Endothelial cell of umbilical vein (primary cell): Measurements from ENCODE around the gene GIPC1. TPM values are rescaled to one million over a fixed set of nuclear protein-coding genes. Genes with fewer than 3 reads are reported as not detected.

Experiments used
- BruUV-seq: library from RNA; stranded (reverse); fragments of 400-500 nt; replicated peaks from 2 replicates; lab custom pipeline; 2021; lab: Mats Ljungman, UMichigan
- CTCF ChIA-PET: fragments of 300-600, 350-600 bp; sonication (Branson Sonifier 250); formaldehyde crosslinking; loops from one replicate; lab custom pipeline; 2021; ENCODE audit warnings: antibody characterized with exemption, inconsistent platforms; lab: Charles Lee
- POLR2A ChIA-PET: fragments of 300-600, 350-600 bp; sonication (Branson Sonifier 250); formaldehyde crosslinking; loops from one replicate; lab custom pipeline; 2021; ENCODE audit warnings: antibody characterized with exemption, inconsistent platforms; lab: Charles Lee
- DNase-seq: peaks from one replicate; pipeline ENCODE4 v3.0.0-alpha.2; 2011; ENCODE audit warnings: low read depth, low spot score
- FAIRE-seq: peaks from 2 replicates; lab custom pipeline; 2011; peaks lifted over from hg19 to GRCh38; lab: Jason Lieb, UNC
- H2AFZ ChIP-seq: 2 replicates; pipeline ENCODE4 v1.6.0; 2012; ENCODE audit warnings: low read depth, low read length, control low read depth, inconsistent platforms
- H3K27ac ChIP-seq: 2 replicates; pipeline ENCODE4 v1.5.1; 2011; ENCODE audit warnings: low read depth, mild to moderate bottlenecking, control low read depth, low read length, moderate library complexity; ENCODE audit not compliant: insufficient read depth
- H3K27me3 ChIP-seq, 2 experiments: 2 replicates each; pipeline versions ENCODE4 v1.6.0 to v1.6.1; 2011; ENCODE audit warnings: low read length in 2 of 2, mixed read lengths in 1 of 2; ENCODE audit not compliant: control insufficient read depth in 2 of 2, insufficient read depth in 2 of 2
- H3K36me3 ChIP-seq, 2 experiments: 2 replicates in 1 of 2; 3 replicates in 1 of 2; pipeline ENCODE4 v1.5.1; 2011; ENCODE audit warnings: low read length in 2 of 2, mild to moderate bottlenecking in 1 of 2, moderate library complexity in 1 of 2; ENCODE audit not compliant: control insufficient read depth in 2 of 2, insufficient read depth in 2 of 2; ENCODE audit errors: extremely low read depth in 1 of 2
- H3K4me1 ChIP-seq: 3 replicates; pipeline ENCODE4 v1.5.1; 2011; ENCODE audit warnings: mild to moderate bottlenecking, low read length; ENCODE audit not compliant: control insufficient read depth, insufficient read depth; ENCODE audit errors: extremely low read depth
- H3K4me2 ChIP-seq: 2 replicates; pipeline ENCODE4 v1.6.1; 2011; ENCODE audit warnings: low read length, control low read depth, mixed read lengths; ENCODE audit not compliant: insufficient read depth
- H3K4me3 ChIP-seq, 3 experiments: fragments of 200-600 bp in 1 of 3; sonication (generic), shearing (Covaris generic) in 1 of 3; replicated peaks in 1 of 3; 2 replicates each; pipeline ENCODE4 v1.5.1; 2011 to 2016; ENCODE audit warnings: control low read depth in 3 of 3, low read length in 3 of 3, mild to moderate bottlenecking in 2 of 3, inconsistent platforms in 1 of 3, low read depth in 1 of 3, moderate library complexity in 1 of 3; ENCODE audit not compliant: insufficient read depth in 1 of 3
- H3K79me2 ChIP-seq: 2 replicates; pipeline ENCODE4 v1.6.0; 2012; ENCODE audit warnings: low read length, inconsistent platforms; ENCODE audit not compliant: control insufficient read depth, insufficient read depth
- H3K9ac ChIP-seq: replicated peaks from 2 replicates; pipeline ENCODE3; 2011; ENCODE audit warnings: low read length, control low read depth; ENCODE audit not compliant: insufficient read depth; ENCODE audit errors: extremely low read depth
- H3K9me1 ChIP-seq: replicated peaks from 3 replicates; pipeline ENCODE4 v1.6.0; 2011; ENCODE audit warnings: mild to moderate bottlenecking, low read length; ENCODE audit not compliant: control insufficient read depth, insufficient read depth; ENCODE audit errors: extremely low read depth
- H3K9me3 ChIP-seq: replicated peaks from 2 replicates; pipeline ENCODE4 v1.5.1; 2012; ENCODE audit warnings: low read length, inconsistent platforms; ENCODE audit not compliant: control insufficient read depth, insufficient read depth
- H4K20me1 ChIP-seq: replicated peaks from 2 replicates; pipeline ENCODE3; 2011; ENCODE audit warnings: mild to moderate bottlenecking, low read length; ENCODE audit not compliant: control insufficient read depth, insufficient read depth; ENCODE audit errors: extremely low read depth
- EZH2 ChIP-seq: IDR thresholded peaks from 2 replicates; pipeline ENCODE4 v1.6.1; 2012; ENCODE audit warnings: borderline replicate concordance, low read depth, mild to moderate bottlenecking, moderate library complexity, low read length, inconsistent platforms; ENCODE audit not compliant: severe bottlenecking
- FOS ChIP-seq: IDR thresholded peaks from 2 replicates; pipeline ENCODE4 v1.6.1; 2011; ENCODE audit warnings: mild to moderate bottlenecking, low read length, moderate library complexity, borderline replicate concordance; ENCODE audit not compliant: insufficient read depth
- GATA2 ChIP-seq: IDR thresholded peaks from 2 replicates; pipeline ENCODE4 v1.7.0; 2011; ENCODE audit warnings: low read depth, mild to moderate bottlenecking, moderate library complexity, mixed read lengths, low read length; ENCODE audit not compliant: insufficient read length, insufficient read depth
- JUN ChIP-seq: IDR thresholded peaks from 2 replicates; pipeline ENCODE4 v1.6.1; 2011; ENCODE audit warnings: borderline replicate concordance, low read depth; ENCODE audit not compliant: insufficient read length, insufficient read depth
- MYC ChIP-seq: IDR thresholded peaks from one replicate; pipeline ENCODE4 v1.6.1; 2011; ENCODE audit warnings: mild to moderate bottlenecking, low read depth, low read length
- POLR2A ChIP-seq: IDR thresholded peaks from 2 replicates; pipeline ENCODE4 v1.6.1; 2012; ENCODE audit warnings: low read depth, mild to moderate bottlenecking, control low read depth, low read length
- POLR2AphosphoS5 ChIP-seq: IDR thresholded peaks from 2 replicates; pipeline ENCODE4 v1.6.1; 2012; ENCODE audit warnings: low read depth, mild to moderate bottlenecking, control low read depth, low read length, moderate library complexity; ENCODE audit not compliant: insufficient read depth
- dilution Hi-C: fragments of 300-500 bp; cut with MboI; formaldehyde crosslinking; loops from one replicate; pipeline ENCODE4 v1.15.0; 2019; ENCODE audit warnings: low sequenced_read_pairs; ENCODE audit not compliant: extremely low pct_ligation_motif_present
- intact Hi-C: fragments of 100-400 bp; cut with micrococcal nuclease; formaldehyde crosslinking; loops from one replicate; pipeline ENCODE4 v1.10.0; 2022
- polyA plus RNA-seq, 4 experiments: library from polyadenylated mRNA; depleted of rRNA in 3 of 4; stranded (reverse) in 3 of 4; unstranded in 1 of 4; fragments of >200 nt; gene quantifications; 2 replicates each; pipeline versions ENCODE4 v1.2.1 to v1.2.3, GENCODE V29; 2011 to 2012; ENCODE audit warnings: missing spikeins in 1 of 4
- total RNA-seq: library from RNA; stranded (reverse); gene quantifications from 2 replicates; pipeline ENCODE4 v1.2.3, GENCODE V29; 2021
- TF ChIP-seq, protein P1 (sequence below): IDR thresholded peaks from 2 replicates; pipeline ENCODE4 v1.6.1; 2011; ENCODE audit not compliant: insufficient read depth, insufficient read length
- TF ChIP-seq, protein P2 (sequence below), 2 donors: IDR thresholded peaks; 1 replicate in 1 of 2; 2 replicates in 1 of 2; pipeline ENCODE4 v1.5.1; 2011; ENCODE audit warnings: low read length in 2 of 2, mild to moderate bottlenecking in 2 of 2, moderate library complexity in 2 of 2, control low read depth in 1 of 2, inconsistent platforms in 1 of 2, low read depth in 1 of 2; ENCODE audit not compliant: insufficient read depth in 1 of 2; ENCODE audit errors: extremely low read depth in 1 of 2

GIPC1 gene
- total and polyA plus RNA-seq, 2 donors (not counting 3 experiments of a cell fraction or from before 2014, with no cell fraction given) = 108 to 141 TPM

- Histone ChIP-seq H2AFZ (no peak overlapping the region), H3K9me1 (no peaks in the 10 kb centered on the region), H3K9me3 (no peaks in the 10 kb centered on the region), H3K4me3 (no peak overlapping the region), H3K4me2 (no peak overlapping the region), H3K27ac (no peak overlapping the region), H3K36me3 (peaks cover 0 to 1% of the 10 kb centered on the region in 2 experiments), H3K27me3 (no peaks in the 10 kb centered on the region), H3K9ac (no peak overlapping the region), H3K79me2 (no peaks in the 10 kb centered on the region), H3K4me1 (no peaks in the 10 kb centered on the region), H4K20me1 (no peaks in the 10 kb centered on the region)
- no peak for FAIRE-seq
- no peak for DNase-seq
- intact Hi-C loops (no loop called here), dilution Hi-C loops (no loop called here)
- TF ChIP-seq, protein P1, sequence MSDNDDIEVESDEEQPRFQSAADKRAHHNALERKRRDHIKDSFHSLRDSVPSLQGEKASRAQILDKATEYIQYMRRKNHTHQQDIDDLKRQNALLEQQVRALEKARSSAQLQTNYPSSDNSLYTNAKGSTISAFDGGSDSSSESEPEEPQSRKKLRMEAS = no peak
- TF ChIP-seq FOS (no peak), POLR2A (no peak), JUN (no peak), EZH2 (no peak), POLR2AphosphoS5 (no peak), GATA2 (no peak), MYC (no peak)
- TF ChIP-seq, protein P2, sequence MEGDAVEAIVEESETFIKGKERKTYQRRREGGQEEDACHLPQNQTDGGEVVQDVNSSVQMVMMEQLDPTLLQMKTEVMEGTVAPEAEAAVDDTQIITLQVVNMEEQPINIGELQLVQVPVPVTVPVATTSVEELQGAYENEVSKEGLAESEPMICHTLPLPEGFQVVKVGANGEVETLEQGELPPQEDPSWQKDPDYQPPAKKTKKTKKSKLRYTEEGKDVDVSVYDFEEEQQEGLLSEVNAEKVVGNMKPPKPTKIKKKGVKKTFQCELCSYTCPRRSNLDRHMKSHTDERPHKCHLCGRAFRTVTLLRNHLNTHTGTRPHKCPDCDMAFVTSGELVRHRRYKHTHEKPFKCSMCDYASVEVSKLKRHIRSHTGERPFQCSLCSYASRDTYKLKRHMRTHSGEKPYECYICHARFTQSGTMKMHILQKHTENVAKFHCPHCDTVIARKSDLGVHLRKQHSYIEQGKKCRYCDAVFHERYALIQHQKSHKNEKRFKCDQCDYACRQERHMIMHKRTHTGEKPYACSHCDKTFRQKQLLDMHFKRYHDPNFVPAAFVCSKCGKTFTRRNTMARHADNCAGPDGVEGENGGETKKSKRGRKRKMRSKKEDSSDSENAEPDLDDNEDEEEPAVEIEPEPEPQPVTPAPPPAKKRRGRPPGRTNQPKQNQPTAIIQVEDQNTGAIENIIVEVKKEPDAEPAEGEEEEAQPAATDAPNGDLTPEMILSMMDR (IDR thresholded peaks at IDR 0.05; ENCODE audit: extremely low read depth in 1 of 2, insufficient read depth in 1 of 2, low read depth in 1 of 2, low read length in 2 of 2) = no peak
- ChIA-PET POLR2A (no interaction called here), CTCF (interaction anchor here (1.2 kb wide), 1 partner anchor 11 kb away, joined by 3 read pairs; no protein-coding TSS in a partner anchor)
- no TSS peak for BruUV-seq
Measured at GRCh38 chr19:14545716-14546082, 49.8 kb upstream of the GIPC1 start.
